Heart right ventricle (tissue), 16 donors: Measurements from ENCODE around the gene GBX1. TPM values are rescaled to one million over a fixed set of nuclear protein-coding genes. Genes with fewer than 3 reads are reported as not detected.

ENCODE experiments used
- ATAC-seq, 8 donors: fragments of 200-7000 bp; cut with Tn5 transposase; one replicate each; pipeline ENCODE4 v1.9.1; 2020; ENCODE audit warnings: mild to moderate bottlenecking in 8 of 8, moderate library complexity in 8 of 8, moderate number of reproducible peaks in 1 of 8
- DNase-seq, 2 donors: peaks; one replicate each; pipeline ENCODE4 v3.0.0-alpha.2; 2020
- H3K27ac ChIP-seq, 10 donors: fragments of 200-600 bp; sonication (generic) in 2 of 10; one replicate each; pipeline versions ENCODE4 v1.5.0 to v1.8.0; 2020 to 2022; ENCODE audit warnings: mild to moderate bottlenecking in 3 of 10
- H3K27me3 ChIP-seq, 7 donors: fragments of 200-600 bp; one replicate each; pipeline ENCODE4 v1.8.0; 2021 to 2022; ENCODE audit warnings: mild to moderate bottlenecking in 2 of 7
- H3K36me3 ChIP-seq, 9 donors: fragments of 200-600 bp; sonication (generic) in 1 of 9; one replicate each; pipeline versions ENCODE4 v1.5.0 to v1.8.0; 2020 to 2022; ENCODE audit warnings: mild to moderate bottlenecking in 2 of 9
- H3K4me1 ChIP-seq, 9 donors: fragments of 200-600 bp; sonication (generic) in 1 of 9; one replicate each; pipeline versions ENCODE4 v1.5.0 to v1.8.0; 2020 to 2022; ENCODE audit warnings: mild to moderate bottlenecking in 4 of 9
- H3K4me3 ChIP-seq, 10 donors: fragments of 200-600 bp; sonication (generic) in 2 of 10; one replicate each; pipeline versions ENCODE4 v1.5.0 to v1.8.0; 2020 to 2022; ENCODE audit warnings: mild to moderate bottlenecking in 7 of 10, moderate library complexity in 2 of 10
- H3K9me3 ChIP-seq, 11 donors: fragments of 200-600 bp in 10 of 11; sonication (generic) in 2 of 11; one replicate each; pipeline versions ENCODE4 v1.5.0 to v1.8.0; 2013 to 2022; ENCODE audit warnings: mild to moderate bottlenecking in 2 of 11, control low read depth in 1 of 11, moderate library complexity in 1 of 11
- CTCF ChIP-seq, 9 donors: fragments of 200-600 bp; sonication (generic) in 2 of 9; IDR thresholded peaks; one replicate each; pipeline versions ENCODE4 v1.5.0 to v1.8.0; 2021 to 2022; ENCODE audit warnings: antibody characterized with exemption in 9 of 9, mild to moderate bottlenecking in 5 of 9, moderate library complexity in 1 of 9
- WGBS, 2 donors: extraction: QIAGEN DNeasy Blood & Tissue Kit; methylation state at CpG; one replicate each; pipeline ENCODE4 v1.1.7; 2013; ENCODE audit warnings: inconsistent platforms in 1 of 2; 5-methylcytosine and 5-hydroxymethylcytosine counted together
- intact Hi-C, 10 donors: fragments of 100-400 bp; cut with DNase I; formaldehyde crosslinking; loops; one replicate each; pipeline versions ENCODE4 v1.11.1 to v1.14.2; 2022
- polyA plus RNA-seq, 2 donors: library from polyadenylated mRNA; stranded (reverse); fragments of 200-250 nt; gene quantifications; one replicate each; pipeline ENCODE4 v1.2.3, GENCODE V29; 2013
- total RNA-seq, 10 donors: library from RNA; stranded (reverse); fragmentation: NEBNext Ultra II Directional in 3 of 10; extraction: Animal tissue kit (Norgen Biotek cat#: 25700) in 3 of 10; gene quantifications; one replicate each; pipeline versions ENCODE4 v1.2.1 to v1.2.4, GENCODE V29; 2021 to 2023
- donor health status: Arrhythmogenic right ventricular cardiomyopathy.
- donor health status: ischemic (EF 13 %, LVEDD 7.1; RV severe dilation, severe dysfunction).
- donor health status: healthy with polysubstance abuse.
- donor health status: DM: no; HTN: yes; CAD: no.
- donor health status: DM: no; HTN: no; CAD: no.
- donor health status: ischemic (EF 25% LVEDD 6.9; RV normal size, moderate dysfunction).
- donor health status: ischemic (EF 25% LVEDD 5.7; RV mildly dilated, moderate dysfunction).
- donor health status: healthy.
- donor health status: DM: yes; HTN: yes; CAD: no.
- donor health status: Ischemic cardiomyopathy.
- donor health status: ischemic (EF 35%, LVEDD 5.7; RV mildly dilated, moderate dysfunction).
- donor health status: nonischemic (EF 11% LVEDD 7.7; RV severe dilation, severe dysfunction).
- donor health status: DM: yes; HTN: yes; CAD: no.
- donor health status: PGD.
- donor health status: ischemic (EF 29% LVEDD 5.4; RV normal size, mild dysfunction).
- donor health status: nonischemic (EF 23%, LVEDD 6.1; RV moderate dilation, normal function).

GBX1 gene
- total and polyA plus RNA-seq, 12 donors: 0.04 to 2.0 (median 0.93) TPM; not detected in 3

GRCh38 chr7:151132461-151133205, 34.9 kb downstream of the GBX1 start:
- no peaks in the 10 kb centered on the region for H3K9me3 ChIP-seq
- H3K27me3 ChIP-seq: no peaks in the 10 kb centered on the region
- H3K4me1 ChIP-seq: peaks cover 0 to 26% (median 11%) of the 10 kb centered on the region in 9 donors
- H3K4me3 ChIP-seq: no peak overlapping the region
- intact Hi-C loops: no loop called here
- peaks cover 0 to 97% (median 16%) of the 10 kb centered on the region in 9 donors for H3K36me3 ChIP-seq
- peak in 1 of 2 donors; percentile 5 for DNase-seq
- TF ChIP-seq CTCF (IDR thresholded peaks at IDR 0.05): no peak
- H3K27ac ChIP-seq: no peak overlapping the region
- 95 to 98% methylated on average over 21 of the region's 21 CpGs for WGBS, 2 donors
- no peak for ATAC-seq

DNA sequence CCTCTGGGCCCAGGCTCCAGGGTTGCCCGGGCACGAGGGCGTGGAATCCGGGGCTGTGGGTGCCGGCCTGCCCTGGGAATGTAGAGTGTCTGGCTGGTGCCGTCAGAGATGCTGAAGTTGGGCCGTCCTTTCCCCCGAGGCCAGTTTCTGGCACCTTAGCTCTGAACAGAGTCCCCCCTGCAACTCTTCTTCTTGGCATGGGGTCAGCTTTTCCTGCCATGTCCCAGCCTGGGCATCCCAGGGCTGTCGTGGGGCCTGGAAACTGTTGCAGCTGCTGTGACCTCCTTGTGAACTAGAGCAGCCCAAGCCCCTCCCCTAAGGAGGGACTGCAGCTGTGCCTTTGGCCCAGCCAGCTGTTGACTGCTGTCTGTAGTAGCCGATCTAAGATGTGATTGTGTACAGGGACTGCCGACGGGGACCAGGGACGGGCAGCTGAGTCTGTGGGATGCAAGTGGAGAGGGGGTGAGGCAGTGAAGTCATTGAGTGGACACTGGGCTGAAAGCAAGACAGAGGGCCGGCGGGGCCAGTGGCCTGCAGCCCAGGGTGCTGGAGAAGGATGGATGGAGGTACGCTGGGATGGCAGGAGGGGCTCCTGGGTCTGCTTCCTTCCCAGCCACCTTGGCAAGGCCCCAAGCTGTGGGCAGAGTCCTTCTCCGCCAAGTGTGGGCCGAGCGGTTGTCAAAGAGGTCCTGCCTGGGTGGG, 35.8 kb downstream of the GBX1 start:
- Histone ChIP-seq H3K4me1 (peaks cover 0 to 17% (median 6%) of the 10 kb centered on the region in 9 donors), H3K9me3 (no peaks in the 10 kb centered on the region), H3K4me3 (no peak overlapping the region), H3K27ac (no peak overlapping the region), H3K27me3 (no peaks in the 10 kb centered on the region), H3K36me3 (peaks cover 0 to 88% (median 16%) of the 10 kb centered on the region in 9 donors)
- intact Hi-C loops: no loop called here
- ATAC-seq (peak in 6 of 8 donors; percentile 12 to 43 (median 28)), DNase-seq (peak in 1 of 2 donors; percentile 15)
- TF ChIP-seq CTCF (IDR thresholded peaks at IDR 0.05): no peak
- 69 to 78% methylated on average over 19 of the region's 19 CpGs for WGBS, 2 donors

GRCh38 chr7:151131224-151131591, 36.3 kb downstream of the GBX1 start:
- Histone ChIP-seq H3K4me1 (peaks cover 0 to 20% (median 5%) of the 10 kb centered on the region in 9 donors), H3K9me3 (no peaks in the 10 kb centered on the region), H3K27me3 (no peaks in the 10 kb centered on the region), H3K36me3 (peaks cover 0 to 83% (median 14%) of the 10 kb centered on the region in 9 donors), H3K4me3 (no peak overlapping the region), H3K27ac (no peak overlapping the region)
- TF ChIP-seq CTCF (IDR thresholded peaks at IDR 0.05): no peak
- DNase-seq (no peak), ATAC-seq (no peak)
- intact Hi-C loops: no loop called here
- 94 to 95% methylated on average over 13 of the region's 13 CpGs for WGBS, 2 donors

- peaks cover 0 to 78% (median 12%) of the 10 kb centered on the region in 9 donors for H3K36me3 ChIP-seq
- no peak for TF ChIP-seq CTCF (IDR thresholded peaks at IDR 0.05)
- H3K27me3 ChIP-seq: no peaks in the 10 kb centered on the region
- ATAC-seq (no peak), DNase-seq (no peak)
- peaks cover 0 to 24% (median 6%) of the 10 kb centered on the region in 9 donors for H3K4me1 ChIP-seq
- H3K27ac ChIP-seq: no peak overlapping the region
- no peak overlapping the region for H3K4me3 ChIP-seq
- intact Hi-C loops: no loop called here
- 95% methylated on average over 17 of the region's 17 CpGs for WGBS, 2 donors
- H3K9me3 ChIP-seq: no peaks in the 10 kb centered on the region
Measured at GRCh38 chr7:151130741-151131157, 36.7 kb downstream of the GBX1 start.
